ENCODE measurements around the gene MAGOH. TPM values are rescaled to one million over a fixed set of nuclear protein-coding genes. Genes with fewer than 3 reads are reported as not detected.

MAGOH gene
- polyA plus RNA-seq, 1 donor from 2014 or later, result 53.3 TPM

- Histone ChIP-seq H3K79me2 (replicated peaks; ENCODE audit: insufficient read depth, low read length) (no peaks in the 10 kb centered on the region), H3K9me2 (ENCODE audit: insufficient read depth, low read length) (no peaks in the 10 kb centered on the region), H2AFZ (ENCODE audit: low read depth, low read length) (no peak overlapping the region), H3K27ac (ENCODE audit: low read length) (no peak overlapping the region), H3K9me3 (ENCODE audit: low read length) (no peaks in the 10 kb centered on the region), H4K20me1 (ENCODE audit: insufficient read depth) (no peaks in the 10 kb centered on the region), H3K27me3 (ENCODE audit: insufficient read depth, low read depth, low read length) (no peaks in the 10 kb centered on the region), H3K36me3 (ENCODE audit: insufficient read depth, low read length) (no peaks in the 10 kb centered on the region), H3F3A (ENCODE audit: insufficient read depth, low read length, poor library complexity, severe bottlenecking) (no peaks in the 10 kb centered on the region), H3K4me2 (ENCODE audit: low read length) (no peak overlapping the region), H3K9ac (ENCODE audit: low read length) (no peak overlapping the region), H3K4me3 (ENCODE audit: low read length) (no peak overlapping the region)
- TF ChIP-seq MXI1 (conservative IDR thresholded peaks at IDR 0.05; ENCODE audit: poor library complexity, severe bottlenecking) (no peak), TAF1 (IDR thresholded peaks at IDR 0.05; ENCODE audit: low read depth) (no peak), RAD21 (conservative IDR thresholded peaks at IDR 0.05) (no peak), EZH2 (IDR thresholded peaks at IDR 0.05; ENCODE audit: borderline replicate concordance, insufficient read depth, low read length, poor library complexity, severe bottlenecking) (no peak), EP300 (conservative IDR thresholded peaks at IDR 0.05; ENCODE audit: poor library complexity, severe bottlenecking) (no peak), REST (IDR thresholded peaks at IDR 0.05; ENCODE audit: borderline replicate concordance) (no peak), POLR2AphosphoS5 (IDR thresholded peaks at IDR 0.05) (no peak), SMC3 (conservative IDR thresholded peaks at IDR 0.05; ENCODE audit: poor library complexity) (no peak)
- TF ChIP-seq, protein P1, sequence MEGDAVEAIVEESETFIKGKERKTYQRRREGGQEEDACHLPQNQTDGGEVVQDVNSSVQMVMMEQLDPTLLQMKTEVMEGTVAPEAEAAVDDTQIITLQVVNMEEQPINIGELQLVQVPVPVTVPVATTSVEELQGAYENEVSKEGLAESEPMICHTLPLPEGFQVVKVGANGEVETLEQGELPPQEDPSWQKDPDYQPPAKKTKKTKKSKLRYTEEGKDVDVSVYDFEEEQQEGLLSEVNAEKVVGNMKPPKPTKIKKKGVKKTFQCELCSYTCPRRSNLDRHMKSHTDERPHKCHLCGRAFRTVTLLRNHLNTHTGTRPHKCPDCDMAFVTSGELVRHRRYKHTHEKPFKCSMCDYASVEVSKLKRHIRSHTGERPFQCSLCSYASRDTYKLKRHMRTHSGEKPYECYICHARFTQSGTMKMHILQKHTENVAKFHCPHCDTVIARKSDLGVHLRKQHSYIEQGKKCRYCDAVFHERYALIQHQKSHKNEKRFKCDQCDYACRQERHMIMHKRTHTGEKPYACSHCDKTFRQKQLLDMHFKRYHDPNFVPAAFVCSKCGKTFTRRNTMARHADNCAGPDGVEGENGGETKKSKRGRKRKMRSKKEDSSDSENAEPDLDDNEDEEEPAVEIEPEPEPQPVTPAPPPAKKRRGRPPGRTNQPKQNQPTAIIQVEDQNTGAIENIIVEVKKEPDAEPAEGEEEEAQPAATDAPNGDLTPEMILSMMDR (IDR thresholded peaks at IDR 0.05; ENCODE audit: poor library complexity, severe bottlenecking), result no peak
Measured at GRCh38 chr1:53271446-53272090, 33.2 kb upstream of the MAGOH start.

DNA sequence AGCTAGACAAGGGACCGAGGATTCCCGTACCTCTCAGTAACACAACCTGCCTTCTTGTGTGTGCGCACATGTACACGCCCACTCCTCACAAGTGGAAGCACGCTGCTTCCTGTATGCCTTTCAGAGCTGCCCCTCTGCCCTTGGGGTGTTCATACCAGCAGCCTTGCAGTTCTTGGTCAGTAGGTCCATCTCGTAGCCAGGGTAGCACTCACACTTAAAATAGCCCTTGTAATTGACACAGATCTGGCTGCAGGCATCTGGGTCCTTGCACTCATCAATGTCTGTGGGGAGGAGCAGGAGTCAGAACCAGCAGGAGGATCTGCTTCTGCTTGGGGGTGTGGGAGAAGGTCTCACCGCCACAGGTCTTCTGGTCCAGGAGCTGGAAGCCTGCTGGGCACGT is 32.6 kb upstream of the MAGOH start:
- TF ChIP-seq SMC3 (conservative IDR thresholded peaks at IDR 0.05; ENCODE audit: poor library complexity) (no peak), EP300 (conservative IDR thresholded peaks at IDR 0.05; ENCODE audit: poor library complexity, severe bottlenecking) (no peak), MXI1 (conservative IDR thresholded peaks at IDR 0.05; ENCODE audit: poor library complexity, severe bottlenecking) (no peak), TAF1 (IDR thresholded peaks at IDR 0.05; ENCODE audit: low read depth) (no peak), REST (IDR thresholded peaks at IDR 0.05; ENCODE audit: borderline replicate concordance) (no peak), POLR2AphosphoS5 (IDR thresholded peaks at IDR 0.05) (no peak), RAD21 (conservative IDR thresholded peaks at IDR 0.05) (no peak), EZH2 (IDR thresholded peaks at IDR 0.05; ENCODE audit: borderline replicate concordance, insufficient read depth, low read length, poor library complexity, severe bottlenecking) (no peak)
- TF ChIP-seq, protein P1 (IDR thresholded peaks at IDR 0.05; ENCODE audit: poor library complexity, severe bottlenecking), result no peak
- H3K36me3 ChIP-seq (ENCODE audit: insufficient read depth, low read length), result no peaks in the 10 kb centered on the region
- no peak overlapping the region for H3K4me3 ChIP-seq (ENCODE audit: low read length)
- no peak overlapping the region for H3K27ac ChIP-seq (ENCODE audit: low read length)
- H3F3A ChIP-seq (ENCODE audit: insufficient read depth, low read length, poor library complexity, severe bottlenecking), result no peaks in the 10 kb centered on the region
- H2AFZ ChIP-seq (ENCODE audit: low read depth, low read length), result no peak overlapping the region
- no peaks in the 10 kb centered on the region for H3K9me3 ChIP-seq (ENCODE audit: low read length)
- no peaks in the 10 kb centered on the region for H3K79me2 ChIP-seq (replicated peaks; ENCODE audit: insufficient read depth, low read length)
- no peaks in the 10 kb centered on the region for H3K27me3 ChIP-seq (ENCODE audit: insufficient read depth, low read depth, low read length)
- H4K20me1 ChIP-seq (ENCODE audit: insufficient read depth), result no peaks in the 10 kb centered on the region
- no peak overlapping the region for H3K9ac ChIP-seq (ENCODE audit: low read length)
- H3K4me2 ChIP-seq (ENCODE audit: low read length), result no peak overlapping the region
- H3K9me2 ChIP-seq (ENCODE audit: insufficient read depth, low read length), result no peaks in the 10 kb centered on the region
